Ishikawa (cell line): ENCODE results near the gene PPT2.

Experiments
- CEBPB ChIP-seq: IDR thresholded peaks from 2 replicates; pipeline ENCODE4 v1.6.1; 2012
- CREB1 ChIP-seq: IDR thresholded peaks from 2 replicates; pipeline ENCODE4 v1.6.1; 2012; ENCODE audit warnings: low read depth
- EGR1 ChIP-seq: IDR thresholded peaks from 2 replicates; pipeline ENCODE4 v1.6.1; 2012
- EP300 ChIP-seq: IDR thresholded peaks from 2 replicates; pipeline ENCODE4 v1.6.1; 2012; ENCODE audit warnings: borderline replicate concordance
- FOXM1 ChIP-seq: IDR thresholded peaks from 2 replicates; pipeline ENCODE4 v1.6.1; 2012; ENCODE audit warnings: low read depth, borderline replicate concordance
- NFIC ChIP-seq: IDR thresholded peaks from 2 replicates; pipeline ENCODE4 v1.6.1; 2012
- RAD21 ChIP-seq: IDR thresholded peaks from 2 replicates; pipeline ENCODE4 v1.6.1; 2012; ENCODE audit warnings: low read depth
- REST ChIP-seq: IDR thresholded peaks from 2 replicates; pipeline ENCODE4 v1.6.1; 2012; ENCODE audit warnings: low read depth, mild to moderate bottlenecking
- TAF1 ChIP-seq: IDR thresholded peaks from 2 replicates; pipeline ENCODE4 v1.6.1; 2012; ENCODE audit warnings: low read depth, mild to moderate bottlenecking
- TCF12 ChIP-seq: IDR thresholded peaks from 2 replicates; pipeline ENCODE4 v1.6.1; 2012; ENCODE audit warnings: low read depth
- TEAD4 ChIP-seq: IDR thresholded peaks from 2 replicates; pipeline ENCODE4 v1.6.1; 2012
- USF1 ChIP-seq: IDR thresholded peaks from 2 replicates; pipeline ENCODE4 v1.6.1; 2012
- YY1 ChIP-seq: IDR thresholded peaks from 2 replicates; pipeline ENCODE4 v1.6.1; 2012; ENCODE audit warnings: low read depth
- ZBTB7A ChIP-seq: IDR thresholded peaks from 2 replicates; pipeline ENCODE4 v1.6.1; 2012; ENCODE audit warnings: low read depth
- TF ChIP-seq, protein P1 (sequence below): IDR thresholded peaks from 2 replicates; pipeline ENCODE4 v1.6.1; 2012

Gene PPT2

DNA sequence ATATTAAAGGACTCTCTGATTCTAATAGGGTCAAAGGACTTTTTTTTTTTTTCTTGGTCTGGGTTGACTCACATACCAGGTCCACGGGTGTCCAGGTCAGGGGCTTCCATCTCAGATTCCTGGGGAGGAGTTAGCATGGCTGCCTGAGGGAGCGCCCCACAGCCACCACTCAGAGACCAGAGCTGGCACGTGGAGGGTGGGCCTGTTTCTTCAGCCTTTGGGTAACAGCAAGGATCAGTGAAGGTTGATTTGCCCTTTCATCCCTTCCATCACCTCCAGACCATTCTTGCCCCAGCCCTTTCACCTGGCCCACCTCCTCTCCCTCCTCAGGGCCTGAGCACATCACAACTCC, 44.4 kb downstream of the PPT2 start:
- TF ChIP-seq TCF12 (no peak), RAD21 (no peak)

DNA sequence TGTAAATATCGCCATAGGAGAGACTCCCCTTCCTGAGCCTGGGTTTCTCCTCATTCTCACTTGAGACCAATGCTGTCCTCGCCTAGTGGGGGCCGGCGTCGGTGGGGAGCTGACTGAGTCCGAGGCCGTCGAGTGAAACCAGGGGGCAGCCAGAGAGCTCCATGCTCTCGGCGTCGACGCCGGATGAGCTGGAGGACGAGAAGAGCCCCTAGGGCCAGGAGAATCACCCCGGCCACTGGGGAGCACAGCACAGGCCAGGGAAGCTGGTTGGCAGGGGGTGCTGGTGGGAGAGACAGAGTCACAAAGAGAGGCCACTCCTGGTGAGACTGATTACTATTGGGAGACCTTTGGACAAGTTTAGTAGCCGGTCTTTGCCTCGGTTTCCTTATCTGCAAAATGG, 44.9 kb downstream of the PPT2 start:
- TF ChIP-seq RAD21 (no peak), FOXM1 (no peak)

DNA sequence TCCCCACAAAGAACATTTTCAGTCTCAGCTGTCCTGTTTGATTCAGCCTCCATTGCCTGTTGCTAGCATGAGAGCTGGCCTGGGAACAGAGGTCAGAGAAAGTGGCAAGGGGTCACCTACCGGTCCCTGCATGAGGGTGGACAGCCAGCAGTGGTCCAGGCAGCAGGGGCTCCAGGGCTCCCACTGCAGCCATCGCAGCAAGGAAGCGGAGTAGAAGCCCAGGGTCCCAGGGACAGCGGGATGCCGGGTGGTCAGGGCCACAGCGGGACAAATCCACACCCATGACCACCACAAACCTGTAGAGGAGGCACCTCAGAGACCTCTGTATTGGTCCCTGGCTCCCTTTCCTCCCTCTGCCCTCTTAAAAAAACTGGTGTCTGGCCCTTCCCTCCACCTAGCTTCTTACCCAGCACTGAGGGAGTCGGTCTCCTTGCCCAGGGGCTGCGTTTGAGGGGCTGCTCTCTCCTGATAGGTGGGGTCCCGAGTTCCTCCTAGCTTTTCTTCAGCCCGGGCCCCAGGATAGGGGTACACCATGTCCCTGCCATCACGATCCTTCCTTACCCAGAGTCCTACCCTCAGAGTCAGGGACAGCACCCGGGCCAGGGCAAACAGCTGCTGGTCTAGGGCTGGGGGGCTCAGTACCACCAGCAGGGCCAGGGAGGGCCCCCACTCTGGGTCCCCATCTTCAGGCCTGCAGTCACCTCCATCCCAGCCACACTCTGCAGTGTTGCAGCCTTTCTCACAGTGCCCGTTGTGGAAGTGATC, 47.0 kb downstream of the PPT2 start:
- TF ChIP-seq FOXM1 (no peak), RAD21 (no peak), CEBPB (no peak), EGR1 (no peak), REST (no peak)
- TF ChIP-seq, protein P1, sequence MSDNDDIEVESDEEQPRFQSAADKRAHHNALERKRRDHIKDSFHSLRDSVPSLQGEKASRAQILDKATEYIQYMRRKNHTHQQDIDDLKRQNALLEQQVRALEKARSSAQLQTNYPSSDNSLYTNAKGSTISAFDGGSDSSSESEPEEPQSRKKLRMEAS = no peak

GRCh38 chr6:32202186-32202585, 48.2 kb downstream of the PPT2 start:
- TF ChIP-seq EGR1 (no peak), USF1 (no peak), YY1 (no peak), NFIC (no peak), TCF12 (no peak), FOXM1 (no peak), CEBPB (no peak), TEAD4 (no peak), ZBTB7A (no peak)
- TF ChIP-seq, protein P1 = no peak

GRCh38 chr6:32203426-32204267, 49.7 kb downstream of the PPT2 start:
- no peak for TF ChIP-seq CEBPB
- no peak for TF ChIP-seq RAD21
- peak; percentile 91 for TF ChIP-seq NFIC
- peak; percentile 84 for TF ChIP-seq EP300
- TF ChIP-seq TAF1 = no peak
- TF ChIP-seq FOXM1 = peak; percentile 56; the same call in 1 of the 2 replicates
- TF ChIP-seq CREB1 = no peak
- 0 out of 2 replicates have a peak, but pooled peaks have one; percentile 70 for TF ChIP-seq ZBTB7A
- no peak for TF ChIP-seq EGR1
- TF ChIP-seq, protein P1 = peak; percentile 51; the same call in 1 of the 2 replicates
- 0 out of 2 replicates have a peak, but pooled peaks have one; percentile 6 for TF ChIP-seq YY1
- TF ChIP-seq TCF12 = peak; percentile 86
- peak; percentile 80 for TF ChIP-seq TEAD4
- 0 out of 2 replicates have a peak, but pooled peaks have one; percentile 9 for TF ChIP-seq USF1
- TF ChIP-seq REST = no peak

DNA sequence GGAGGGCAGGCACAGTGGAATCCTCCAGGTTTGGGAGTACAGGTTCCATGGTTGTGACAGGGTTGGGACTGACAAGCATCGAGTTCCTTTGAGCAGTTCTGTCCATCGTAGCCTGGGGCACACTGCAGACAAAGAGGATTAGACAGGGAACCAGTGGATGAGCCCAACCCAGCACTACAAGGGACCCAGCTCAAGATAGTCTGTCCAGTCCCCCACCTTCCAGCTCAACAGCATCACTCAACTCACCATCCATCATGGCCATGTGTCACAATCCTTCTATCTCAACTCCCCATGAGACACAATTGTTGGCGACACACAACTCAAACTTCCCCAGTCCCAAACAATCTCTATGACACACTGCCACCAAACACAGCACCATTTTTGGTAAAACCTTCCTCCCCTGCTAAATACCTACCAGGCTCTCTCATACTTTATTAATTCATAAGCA, 50.4 kb downstream of the PPT2 start:
- no peak for TF ChIP-seq YY1
- TF ChIP-seq EGR1 = no peak
- TF ChIP-seq USF1 = no peak
- TF ChIP-seq ZBTB7A = no peak
- TF ChIP-seq CEBPB = no peak
- TF ChIP-seq FOXM1 = no peak
- TF ChIP-seq, protein P1 = no peak
- TF ChIP-seq REST = no peak
- no peak for TF ChIP-seq NFIC
- no peak for TF ChIP-seq EP300
- TF ChIP-seq TCF12 = no peak
- TF ChIP-seq CREB1 = no peak
- no peak for TF ChIP-seq RAD21
- TF ChIP-seq TAF1 = no peak
- TF ChIP-seq TEAD4 = no peak
